HG03442 (cell line): ENCODE results near the gene PELO.
"Not testable (repeated sequence)": the region's sequence is repeated elsewhere in the genome, so short reads cannot be mapped to it uniquely, and the experiment has no call there.

Experiments used
- ATAC-seq: cut with Tn5 transposase; IDR thresholded peaks from one replicate; pipeline ENCODE4 v1.9.1; 2021; ENCODE audit warnings: mild to moderate bottlenecking, moderate library complexity; ENCODE audit not compliant: unreplicated experiment

PELO gene

GRCh38 chr5:52787600-52788504 is at the start of gene PELO, which contains the start of gene ITGA1:
Gene PELO, plus strand, starts transcription at chr5:52787916. Its CDS starts 12,479 bp downstream, at chr5:52800395.
Gene ITGA1, plus strand, starts transcription at chr5:52787916. Its CDS starts 438 bp downstream, at chr5:52788354.
- peak; percentile 75 for ATAC-seq

- ATAC-seq = peak; percentile 85
These were observed 49.6 kb upstream of the PELO start for GRCh38 chr5:52738095-52738506.

- no peak for ATAC-seq
These were observed 47.7 kb upstream of the PELO start for GRCh38 chr5:52740007-52740406.

GRCh38 chr5:52743012-52743411 is 44.7 kb upstream of the PELO start:
- ATAC-seq = no peak

- ATAC-seq = no peak
These were observed 44.2 kb upstream of the PELO start for GRCh38 chr5:52743529-52743928.

GRCh38 chr5:52743970-52744369 is 43.7 kb upstream of the PELO start:
- ATAC-seq = peak; percentile 82

- ATAC-seq = not testable (repeated sequence)
These were observed 42.8 kb upstream of the PELO start for GRCh38 chr5:52744867-52745458.

- no peak for ATAC-seq
These were observed 41.2 kb upstream of the PELO start for GRCh38 chr5:52746539-52746938.

GRCh38 chr5:52748590-52748989 is 39.1 kb upstream of the PELO start:
- peak; percentile 44 for ATAC-seq

- ATAC-seq = no peak
These were observed 38.0 kb upstream of the PELO start for GRCh38 chr5:52749666-52750065.

- no peak for ATAC-seq
These were observed 36.6 kb upstream of the PELO start for GRCh38 chr5:52751137-52751536.

GRCh38 chr5:52754051-52754450 is 33.7 kb upstream of the PELO start:
- ATAC-seq = no peak

- ATAC-seq = no peak
These were observed 30.2 kb upstream of the PELO start for GRCh38 chr5:52757527-52757926.

GRCh38 chr5:52758014-52758413 is 29.7 kb upstream of the PELO start:
- no peak for ATAC-seq

- ATAC-seq = no peak
These were observed 28.4 kb upstream of the PELO start for GRCh38 chr5:52759331-52759730.

- no peak for ATAC-seq
These were observed 26.9 kb upstream of the PELO start for GRCh38 chr5:52760695-52761366.

GRCh38 chr5:52767217-52767743 is 20.4 kb upstream of the PELO start:
- no peak for ATAC-seq

- ATAC-seq = peak; percentile 51
These were observed 19.8 kb upstream of the PELO start for GRCh38 chr5:52767766-52768480.

- ATAC-seq = no peak
These were observed 18.7 kb upstream of the PELO start for GRCh38 chr5:52769061-52769460.

GRCh38 chr5:52770287-52770939 is 17.3 kb upstream of the PELO start:
- ATAC-seq = no peak
